CD4-positive, alpha-beta memory T cell (primary cell): ENCODE results near the gene CXADR. TPM values are rescaled to one million over a fixed set of nuclear protein-coding genes. Genes with fewer than 3 reads are reported as not detected.
"Not testable (repeated sequence)": the region's sequence is repeated elsewhere in the genome, so short reads cannot be mapped to it uniquely, and the experiment has no call there.

Source experiments
- CTCF ChIA-PET: fragments of 350-600 bp; sonication (Branson Sonifier 250); formaldehyde crosslinking; loops from one replicate; lab custom pipeline; 2021; ENCODE audit warnings: inconsistent platforms; ENCODE audit not compliant: partially characterized antibody; lab: Charles Lee
- POLR2A ChIA-PET: fragments of 350-600 bp; sonication (Branson Sonifier 250); formaldehyde crosslinking; loops from one replicate; lab custom pipeline; 2021; ENCODE audit not compliant: partially characterized antibody; lab: Charles Lee
- DNase-seq, 5 donors: peaks; one replicate each; pipeline versions ENCODE4 v3.0.0 to v3.0.0-alpha.2; 2020 to 2022; ENCODE audit warnings: mixed read lengths in 1 of 5
- H3K27ac ChIP-seq: one replicate; pipeline ENCODE4 v1.7.0; 2013; ENCODE audit warnings: low read depth, low read length
- H3K27me3 ChIP-seq: 2 replicates; pipeline ENCODE4 v1.7.0; 2013; ENCODE audit warnings: mild to moderate bottlenecking, low read length, moderate library complexity; ENCODE audit not compliant: insufficient read depth
- H3K36me3 ChIP-seq: 2 replicates; pipeline ENCODE4 v1.7.0; 2013; ENCODE audit warnings: mild to moderate bottlenecking, low read length, moderate library complexity; ENCODE audit not compliant: insufficient read depth
- H3K4me1 ChIP-seq: 2 replicates; pipeline ENCODE4 v1.7.0; 2013; ENCODE audit warnings: mild to moderate bottlenecking, low read length, moderate library complexity; ENCODE audit not compliant: insufficient read depth
- H3K4me3 ChIP-seq, 2 donors: one replicate each; pipeline ENCODE4 v1.7.0; 2013; ENCODE audit warnings: low read length in 2 of 2, mild to moderate bottlenecking in 1 of 2
- H3K9me3 ChIP-seq, 2 donors: one replicate each; pipeline ENCODE4 v1.7.0; 2013; ENCODE audit warnings: low read length in 2 of 2, control low read depth in 1 of 2; ENCODE audit not compliant: control insufficient read depth in 1 of 2
- H3K27ac Mint-ChIP-seq, 7 donors: one replicate each; pipeline ENCODE4 v1.8.0; 2020 to 2021; ENCODE audit warnings: mixed read lengths in 7 of 7, mild to moderate bottlenecking in 6 of 7, inconsistent platforms in 3 of 7, moderate library complexity in 3 of 7
- H3K27me3 Mint-ChIP-seq, 2 donors: one replicate each; pipeline ENCODE4 v1.8.0; 2020 to 2021; ENCODE audit warnings: mixed read lengths in 2 of 2
- H3K36me3 Mint-ChIP-seq, 2 donors: one replicate each; pipeline ENCODE4 v1.8.0; 2020 to 2021; ENCODE audit warnings: mixed read lengths in 2 of 2, inconsistent platforms in 1 of 2, mild to moderate bottlenecking in 1 of 2
- H3K4me1 Mint-ChIP-seq, 4 donors: one replicate each; pipeline ENCODE4 v1.8.0; 2020 to 2021; ENCODE audit warnings: mixed read lengths in 4 of 4, mild to moderate bottlenecking in 1 of 4
- H3K4me3 Mint-ChIP-seq, 8 donors: one replicate each; pipeline ENCODE4 v1.8.0; 2020 to 2021; ENCODE audit warnings: mixed read lengths in 8 of 8, mild to moderate bottlenecking in 7 of 8, moderate library complexity in 6 of 8, inconsistent platforms in 3 of 8
- H3K9me3 Mint-ChIP-seq, 8 donors: one replicate each; pipeline ENCODE4 v1.8.0; 2020 to 2021; ENCODE audit warnings: mixed read lengths in 8 of 8, mild to moderate bottlenecking in 5 of 8, inconsistent platforms in 3 of 8, moderate library complexity in 1 of 8
- intact Hi-C: fragments of 100-400 bp; cut with micrococcal nuclease; formaldehyde crosslinking; loops from one replicate; pipeline ENCODE4 v1.15.1; 2023
- polyA plus RNA-seq, 2 donors: library from polyadenylated mRNA; unstranded; fragments of 300-500 nt; fragmentation: Illumina TruSeq; gene quantifications; one replicate each; pipeline ENCODE4 v1.2.3, GENCODE V29; 2021
- total RNA-seq, 2 experiments: library from RNA; stranded (reverse); gene quantifications; one replicate each; pipeline ENCODE4 v1.2.3, GENCODE V29; 2021

The CXADR gene
- total and polyA plus RNA-seq, 4 experiments from 2014 or later = 0.13 to 1.4 (median 0.82) TPM

GRCh38 chr21:17519208-17519738 is 6.4 kb downstream of the CXADR start:
- ChIA-PET CTCF (no interaction called here), POLR2A (no interaction called here)
- Mint-ChIP-seq H3K4me3 (no peak overlapping the region), H3K36me3 (no peaks in the 10 kb centered on the region), H3K27me3 (peaks cover 9 to 12% of the 10 kb centered on the region in 2 donors), H3K9me3 (no peaks in the 10 kb centered on the region), H3K27ac (no peak overlapping the region), H3K4me1 (peaks cover 1 to 4% (median 2%) of the 10 kb centered on the region in 4 donors)
- intact Hi-C loops = loop anchor here (10.0 kb wide), 1 partner anchor 296 kb away; the partner anchor contains the start of gene C21orf91
- Histone ChIP-seq H3K27me3 (no peaks in the 10 kb centered on the region), H3K9me3 (no peaks in the 10 kb centered on the region), H3K36me3 (no peaks in the 10 kb centered on the region), H3K27ac (no peak overlapping the region), H3K4me1 (peaks cover 4% of the 10 kb centered on the region), H3K4me3 (no peak overlapping the region)
- DNase-seq = no peak

GRCh38 chr21:17519965-17520609 is 7.2 kb downstream of the CXADR start:
- no peak overlapping the region for H3K27ac ChIP-seq
- H3K4me1 ChIP-seq = no peaks in the 10 kb centered on the region
- peaks cover 9 to 11% of the 10 kb centered on the region in 2 donors for H3K27me3 Mint-ChIP-seq
- CTCF ChIA-PET = interaction anchor here (1.2 kb wide), 1 partner anchor 65 kb away, joined by 3 read pairs; no protein-coding TSS in a partner anchor
- intact Hi-C loops = loop anchor here (10.0 kb wide), 1 partner anchor 295 kb away; the partner anchor contains the start of gene C21orf91
- H3K27me3 ChIP-seq = no peaks in the 10 kb centered on the region
- H3K4me1 Mint-ChIP-seq = peaks cover 0 to 2% (median 0%) of the 10 kb centered on the region in 4 donors
- POLR2A ChIA-PET = no interaction called here
- H3K4me3 Mint-ChIP-seq = no peak overlapping the region
- H3K9me3 Mint-ChIP-seq = no peaks in the 10 kb centered on the region
- no peak for DNase-seq
- no peaks in the 10 kb centered on the region for H3K36me3 Mint-ChIP-seq
- no peaks in the 10 kb centered on the region for H3K9me3 ChIP-seq
- H3K36me3 ChIP-seq = no peaks in the 10 kb centered on the region
- no peak overlapping the region for H3K4me3 ChIP-seq
- no peak overlapping the region for H3K27ac Mint-ChIP-seq

- Mint-ChIP-seq H3K4me1 (peaks cover 0 to 2% (median 0%) of the 10 kb centered on the region in 4 donors), H3K36me3 (no peaks in the 10 kb centered on the region), H3K27ac (no peak overlapping the region), H3K27me3 (peaks cover 5 to 9% of the 10 kb centered on the region in 2 donors), H3K4me3 (no peak overlapping the region), H3K9me3 (no peaks in the 10 kb centered on the region)
- CTCF ChIA-PET = no interaction called here
- DNase-seq = no peak
- POLR2A ChIA-PET = no interaction called here
- intact Hi-C loops = no loop called here
- Histone ChIP-seq H3K27ac (no peak overlapping the region), H3K9me3 (no peaks in the 10 kb centered on the region), H3K4me3 (no peak overlapping the region), H3K4me1 (no peaks in the 10 kb centered on the region), H3K27me3 (no peaks in the 10 kb centered on the region), H3K36me3 (no peaks in the 10 kb centered on the region)
Observed at GRCh38 chr21:17523007-17523451, 10.2 kb downstream of the CXADR start.

GRCh38 chr21:17523979-17524494 is 11.2 kb downstream of the CXADR start:
- H3K27ac ChIP-seq, intact Hi-C loops, H3K27me3 ChIP-seq, H3K9me3 Mint-ChIP-seq, H3K9me3 ChIP-seq, DNase-seq, H3K4me1 ChIP-seq, H3K4me3 Mint-ChIP-seq, H3K4me3 ChIP-seq, H3K4me1 Mint-ChIP-seq, CTCF ChIA-PET, H3K27me3 Mint-ChIP-seq, POLR2A ChIA-PET, H3K27ac Mint-ChIP-seq, H3K36me3 ChIP-seq, H3K36me3 Mint-ChIP-seq: not testable (repeated sequence)

GRCh38 chr21:17524635-17525034 is 11.8 kb downstream of the CXADR start:
- no peaks in the 10 kb centered on the region for H3K27me3 ChIP-seq
- ChIA-PET CTCF (no interaction called here), POLR2A (no interaction called here)
- Mint-ChIP-seq H3K36me3 (no peaks in the 10 kb centered on the region), H3K4me1 (peaks cover 0 to 2% (median 0%) of the 10 kb centered on the region in 4 donors), H3K27me3 (peaks cover 5 to 6% of the 10 kb centered on the region in 2 donors), H3K9me3 (no peaks in the 10 kb centered on the region), H3K4me3 (no peak overlapping the region), H3K27ac (no peak overlapping the region)
- no peaks in the 10 kb centered on the region for H3K36me3 ChIP-seq
- intact Hi-C loops = no loop called here
- no peaks in the 10 kb centered on the region for H3K9me3 ChIP-seq
- DNase-seq = no peak
- no peak overlapping the region for H3K27ac ChIP-seq
- no peaks in the 10 kb centered on the region for H3K4me1 ChIP-seq
- H3K4me3 ChIP-seq = no peak overlapping the region

GRCh38 chr21:17526776-17527175 is 13.9 kb downstream of the CXADR start:
- POLR2A ChIA-PET = no interaction called here
- Mint-ChIP-seq H3K27me3 (peaks cover 0 to 4% of the 10 kb centered on the region in 2 donors), H3K9me3 (no peaks in the 10 kb centered on the region), H3K4me1 (peaks cover 0 to 2% (median 0%) of the 10 kb centered on the region in 4 donors), H3K27ac (no peak overlapping the region), H3K36me3 (no peaks in the 10 kb centered on the region), H3K4me3 (no peak overlapping the region)
- intact Hi-C loops = no loop called here
- H3K27ac ChIP-seq = no peak overlapping the region
- H3K4me1 ChIP-seq = no peaks in the 10 kb centered on the region
- H3K4me3 ChIP-seq = no peak overlapping the region
- DNase-seq = no peak
- no peaks in the 10 kb centered on the region for H3K36me3 ChIP-seq
- no peaks in the 10 kb centered on the region for H3K27me3 ChIP-seq
- CTCF ChIA-PET = no interaction called here
- H3K9me3 ChIP-seq = no peaks in the 10 kb centered on the region

- CTCF ChIA-PET = no interaction called here
Observed at GRCh38 chr21:17527240-17527639, 14.4 kb downstream of the CXADR start.

More at GRCh38 chr21:17527240-17527639, 14.4 kb downstream of the CXADR start:
- H3K27ac Mint-ChIP-seq = no peak overlapping the region
- no peaks in the 10 kb centered on the region for H3K36me3 Mint-ChIP-seq
- Histone ChIP-seq H3K9me3 (no peaks in the 10 kb centered on the region), H3K4me1 (no peaks in the 10 kb centered on the region), H3K27me3 (no peaks in the 10 kb centered on the region), H3K36me3 (no peaks in the 10 kb centered on the region), H3K27ac (no peak overlapping the region), H3K4me3 (no peak overlapping the region)
- no peak overlapping the region for H3K4me3 Mint-ChIP-seq
- POLR2A ChIA-PET = no interaction called here
- DNase-seq = no peak
- peaks cover 0 to 4% of the 10 kb centered on the region in 2 donors for H3K27me3 Mint-ChIP-seq
- no peaks in the 10 kb centered on the region for H3K9me3 Mint-ChIP-seq
- peaks cover 0 to 2% (median 0%) of the 10 kb centered on the region in 4 donors for H3K4me1 Mint-ChIP-seq
- intact Hi-C loops = no loop called here
